ENCODE data around the gene VWA5B2. TPM values are rescaled to one million over a fixed set of nuclear protein-coding genes. Genes with fewer than 3 reads are reported as not detected.
"Not testable (repeated sequence)": the region's sequence is repeated elsewhere in the genome, so short reads cannot be mapped to it uniquely, and the experiment has no call there.

VWA5B2 gene
- total RNA-seq, 2 experiments from 2014 or later: not detected

- peaks cover 30% of the 10 kb centered on the region for H3K27me3 Mint-ChIP-seq
- H3K36me3 Mint-ChIP-seq (ENCODE audit: low read depth); H3K4me3 Mint-ChIP-seq; POLR2A ChIA-PET; CTCF ChIA-PET; H3K9me3 Mint-ChIP-seq; H3K4me1 Mint-ChIP-seq; H3K27ac Mint-ChIP-seq; DNase-seq: not testable (repeated sequence)
Observed at GRCh38 chr3:184267249-184267648, 37.9 kb downstream of the VWA5B2 start.

GRCh38 chr3:184272269-184272668 is 42.9 kb downstream of the VWA5B2 start:
- no peaks in the 10 kb centered on the region for H3K9me3 Mint-ChIP-seq
- DNase-seq: no peak
- H3K4me3 Mint-ChIP-seq: no peak overlapping the region
- no peaks in the 10 kb centered on the region for H3K4me1 Mint-ChIP-seq
- no peaks in the 10 kb centered on the region for H3K36me3 Mint-ChIP-seq (ENCODE audit: low read depth)
- ChIA-PET POLR2A (no interaction called here), CTCF (no interaction called here)
- H3K27me3 Mint-ChIP-seq: peaks cover 33% of the 10 kb centered on the region
- H3K27ac Mint-ChIP-seq: no peak overlapping the region

GRCh38 chr3:184275381-184275701 is 46.0 kb downstream of the VWA5B2 start:
- Mint-ChIP-seq H3K27me3 (peaks cover 47% of the 10 kb centered on the region), H3K9me3 (no peaks in the 10 kb centered on the region), H3K4me3 (no peak overlapping the region), H3K4me1 (no peaks in the 10 kb centered on the region), H3K36me3 (ENCODE audit: low read depth) (no peaks in the 10 kb centered on the region), H3K27ac (no peak overlapping the region)
- CTCF ChIA-PET: no interaction called here
- DNase-seq: no peak
- POLR2A ChIA-PET: no interaction called here

GRCh38 chr3:184275961-184276910 is 46.9 kb downstream of the VWA5B2 start, which contains the start of gene ECE2:
Gene ECE2, plus strand, starts transcription at chr3:184276022. Its CDS starts 132 bp downstream, at chr3:184276154.
- Mint-ChIP-seq H3K27ac (no peak within 1 kb of the TSS), H3K27me3 (peaks cover 47% of the 10 kb centered on the region), H3K4me1 (no peaks in the 10 kb centered on the region), H3K4me3 (no peak within 1 kb of the TSS), H3K36me3 (ENCODE audit: low read depth) (no peaks in the 10 kb centered on the region), H3K9me3 (no peaks in the 10 kb centered on the region)
- DNase-seq: no peak
- CTCF ChIA-PET: no interaction called here
- POLR2A ChIA-PET: no interaction called here

- no peak overlapping the region for H3K27ac Mint-ChIP-seq
- POLR2A ChIA-PET: no interaction called here
- H3K27me3 Mint-ChIP-seq: peaks cover 44% of the 10 kb centered on the region
- H3K36me3 Mint-ChIP-seq (ENCODE audit: low read depth): no peaks in the 10 kb centered on the region
- H3K4me3 Mint-ChIP-seq: no peak overlapping the region
- DNase-seq: no peak
- no peaks in the 10 kb centered on the region for H3K4me1 Mint-ChIP-seq
- H3K9me3 Mint-ChIP-seq: no peaks in the 10 kb centered on the region
- CTCF ChIA-PET: no interaction called here
Observed at GRCh38 chr3:184277366-184277765, 48.0 kb downstream of the VWA5B2 start.

GRCh38 chr3:184282941-184283340 is 53.6 kb downstream of the VWA5B2 start:
- H3K27ac Mint-ChIP-seq: no peak overlapping the region
- H3K27me3 Mint-ChIP-seq: peaks cover 21% of the 10 kb centered on the region
- H3K36me3 Mint-ChIP-seq (ENCODE audit: low read depth): no peaks in the 10 kb centered on the region
- ChIA-PET CTCF (no interaction called here), POLR2A (no interaction called here)
- no peaks in the 10 kb centered on the region for H3K9me3 Mint-ChIP-seq
- no peaks in the 10 kb centered on the region for H3K4me1 Mint-ChIP-seq
- DNase-seq: no peak
- H3K4me3 Mint-ChIP-seq: no peak overlapping the region

GRCh38 chr3:184283681-184284080 is 54.3 kb downstream of the VWA5B2 start:
- Mint-ChIP-seq H3K36me3 (ENCODE audit: low read depth) (no peaks in the 10 kb centered on the region), H3K4me1 (no peaks in the 10 kb centered on the region), H3K4me3 (no peak overlapping the region), H3K27me3 (peaks cover 20% of the 10 kb centered on the region), H3K9me3 (no peaks in the 10 kb centered on the region), H3K27ac (no peak overlapping the region)
- POLR2A ChIA-PET: no interaction called here
- no peak for DNase-seq
- CTCF ChIA-PET: interaction anchor here (0.6 kb wide), 1 partner anchor 822 kb away, joined by 3 read pairs; no protein-coding TSS in a partner anchor

GRCh38 chr3:184284696-184285095 is 55.3 kb downstream of the VWA5B2 start:
- CTCF ChIA-PET: interaction anchor here (0.6 to 8.6 kb wide), 2 partner anchors 58 to 149 kb away, joined by 3 to 53 read pairs; no protein-coding TSS in a partner anchor
- no peaks in the 10 kb centered on the region for H3K36me3 Mint-ChIP-seq (ENCODE audit: low read depth)
- POLR2A ChIA-PET: no interaction called here
- no peaks in the 10 kb centered on the region for H3K9me3 Mint-ChIP-seq
- peaks cover 18% of the 10 kb centered on the region for H3K27me3 Mint-ChIP-seq
- no peak overlapping the region for H3K4me3 Mint-ChIP-seq
- peak; percentile 36 for DNase-seq
- H3K27ac Mint-ChIP-seq: no peak overlapping the region
- no peaks in the 10 kb centered on the region for H3K4me1 Mint-ChIP-seq

GRCh38 chr3:184289426-184289938 is 60.1 kb downstream of the VWA5B2 start:
- DNase-seq: peak; percentile 73
- H3K36me3 Mint-ChIP-seq (ENCODE audit: low read depth): no peaks in the 10 kb centered on the region
- peaks cover 11% of the 10 kb centered on the region for H3K27me3 Mint-ChIP-seq
- ChIA-PET CTCF (interaction anchor here (0.6 to 8.6 kb wide), 15 partner anchors 18 to 405 kb away, joined by 3 to 53 read pairs (median 4); partner anchors contain the start of genes EEF1AKMT4 and PARL), POLR2A (interaction anchor here (1.0 kb wide), 1 partner anchor 61 kb away, joined by 3 read pairs; no protein-coding TSS in a partner anchor)
- H3K4me1 Mint-ChIP-seq: no peaks in the 10 kb centered on the region
- no peak overlapping the region for H3K4me3 Mint-ChIP-seq
- H3K9me3 Mint-ChIP-seq: no peaks in the 10 kb centered on the region
- H3K27ac Mint-ChIP-seq: no peak overlapping the region

GRCh38 chr3:184290331-184290730 is 60.9 kb downstream of the VWA5B2 start:
- H3K9me3 Mint-ChIP-seq: no peaks in the 10 kb centered on the region
- no peak overlapping the region for H3K4me3 Mint-ChIP-seq
- CTCF ChIA-PET: interaction anchor here (2.3 to 8.6 kb wide), 2 partner anchors 41 to 63 kb away, joined by 8 to 53 read pairs; partner anchors contain the start of gene EEF1AKMT4
- DNase-seq: no peak
- H3K36me3 Mint-ChIP-seq (ENCODE audit: low read depth): no peaks in the 10 kb centered on the region
- POLR2A ChIA-PET: no interaction called here
- no peak overlapping the region for H3K27ac Mint-ChIP-seq
- H3K27me3 Mint-ChIP-seq: peaks cover 11% of the 10 kb centered on the region
- H3K4me1 Mint-ChIP-seq: no peaks in the 10 kb centered on the region

- DNase-seq: no peak
Observed at GRCh38 chr3:184291044-184291737, 61.8 kb downstream of the VWA5B2 start.

More at GRCh38 chr3:184291044-184291737, 61.8 kb downstream of the VWA5B2 start:
- H3K36me3 Mint-ChIP-seq (ENCODE audit: low read depth): no peaks in the 10 kb centered on the region
- no peaks in the 10 kb centered on the region for H3K9me3 Mint-ChIP-seq
- ChIA-PET POLR2A (no interaction called here), CTCF (interaction anchor here (8.6 kb wide), 1 partner anchor 64 kb away, joined by 53 read pairs; no protein-coding TSS in a partner anchor)
- no peak overlapping the region for H3K4me3 Mint-ChIP-seq
- no peaks in the 10 kb centered on the region for H3K4me1 Mint-ChIP-seq
- no peak overlapping the region for H3K27ac Mint-ChIP-seq
- H3K27me3 Mint-ChIP-seq: peaks cover 7% of the 10 kb centered on the region

All from activated CD4-positive, alpha-beta memory T cell treated with anti-CD3 and anti-CD28 coated beads, Interleukin-2, amount 10 ng/mL, durations not matched to agents 7 days and 5 days (primary cell).